Vagina (tissue), 2 donors: ENCODE data around the gene RALA. TPM values are rescaled to one million over a fixed set of nuclear protein-coding genes. Genes with fewer than 3 reads are reported as not detected.

Source experiments
- DNase-seq, 2 donors: peaks; one replicate each; pipeline ENCODE4 v3.0.0-alpha.2; 2017; ENCODE audit errors: extremely low spot score in 2 of 2
- H3K27ac ChIP-seq: fragments of 200-600 bp; sonication (generic); one replicate; pipeline ENCODE4 v1.5.1; 2019
- H3K27me3 ChIP-seq: fragments of 200-600 bp; sonication (generic); one replicate; pipeline ENCODE4 v1.5.1; 2019
- H3K36me3 ChIP-seq, 2 donors: fragments of 200-600 bp; sonication (generic); one replicate each; pipeline ENCODE4 v1.5.1; 2017 to 2019
- H3K4me1 ChIP-seq: fragments of 200-600 bp; sonication (generic); one replicate; pipeline ENCODE4 v1.5.1; 2019
- H3K4me3 ChIP-seq, 2 donors: fragments of 200-600 bp; sonication (generic); 1 replicate in 1 of 2; 2 replicates in 1 of 2; pipeline ENCODE4 v1.5.1; 2016 to 2019
- H3K9me3 ChIP-seq: fragments of 200-600 bp; sonication (generic); one replicate; pipeline ENCODE4 v1.5.1; 2019
- POLR2A ChIP-seq, 2 donors: fragments of 450-650 bp; IDR thresholded peaks; one replicate each; pipeline ENCODE4 v1.6.1; 2017; ENCODE audit warnings: antibody characterized with exemption in 2 of 2, mild to moderate bottlenecking in 2 of 2, moderate library complexity in 2 of 2
- POLR2AphosphoS5 ChIP-seq, 2 donors: sonication (generic); formaldehyde crosslinking; IDR thresholded peaks; one replicate each; pipeline ENCODE4 v1.9.0; 2017; ENCODE audit warnings: antibody characterized with exemption in 2 of 2, mild to moderate bottlenecking in 2 of 2, low read depth in 1 of 2; ENCODE audit not compliant: insufficient read depth in 1 of 2
- intact Hi-C: fragments of 100-400 bp; cut with DNase I; formaldehyde crosslinking; loops from one replicate; pipeline ENCODE4 v1.15.1; 2023
- total RNA-seq: library from RNA; depleted of rRNA; stranded (reverse); fragments of >200 nt; gene quantifications from one replicate; pipeline ENCODE4 v1.2.3, GENCODE V29; 2016
- TF ChIP-seq, protein P1 (sequence below), 3 experiments: fragments of 450-650 bp in 2 of 3; fragments of 200-600 bp in 1 of 3; sonication (generic) in 1 of 3; IDR thresholded peaks; one replicate each; pipeline ENCODE4 v1.5.1; 2017 to 2019; ENCODE audit warnings: antibody characterized with exemption in 3 of 3, mild to moderate bottlenecking in 2 of 3, moderate library complexity in 2 of 3

The RALA gene
- total RNA-seq, 1 donor from 2014 or later = 20.1 TPM

DNA sequence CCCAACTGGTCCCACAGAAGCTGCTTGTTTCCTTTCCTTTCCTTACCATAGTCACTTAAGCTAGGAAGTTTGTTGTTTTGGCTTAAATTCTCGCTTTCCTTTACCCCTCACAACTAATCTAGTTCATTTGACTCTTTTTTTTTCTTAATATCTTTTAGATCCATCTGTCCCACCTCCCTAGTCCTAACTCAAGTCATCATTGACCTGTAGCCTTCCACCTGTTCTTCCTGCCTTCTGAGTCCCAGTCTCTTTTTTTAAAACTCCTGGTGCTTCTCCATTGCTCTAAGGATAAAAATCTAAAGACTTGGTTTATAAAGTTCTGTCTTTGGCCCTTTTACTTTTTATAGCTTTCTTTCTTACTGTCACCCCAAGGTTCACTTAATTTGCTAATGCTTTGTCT lies 47.6 kb downstream of the RALA start:
- intact Hi-C loops = no loop called here
- Histone ChIP-seq H3K9me3 (no peaks in the 10 kb centered on the region), H3K4me1 (peaks cover 4% of the 10 kb centered on the region), H3K27ac (no peak overlapping the region), H3K27me3 (no peaks in the 10 kb centered on the region), H3K36me3 (no peaks in the 10 kb centered on the region), H3K4me3 (no peak overlapping the region)
- no peak for DNase-seq
- no peak for TF ChIP-seq POLR2AphosphoS5 (IDR thresholded peaks at IDR 0.05; ENCODE audit: insufficient read depth in 1 of 2, low read depth in 1 of 2)

DNA sequence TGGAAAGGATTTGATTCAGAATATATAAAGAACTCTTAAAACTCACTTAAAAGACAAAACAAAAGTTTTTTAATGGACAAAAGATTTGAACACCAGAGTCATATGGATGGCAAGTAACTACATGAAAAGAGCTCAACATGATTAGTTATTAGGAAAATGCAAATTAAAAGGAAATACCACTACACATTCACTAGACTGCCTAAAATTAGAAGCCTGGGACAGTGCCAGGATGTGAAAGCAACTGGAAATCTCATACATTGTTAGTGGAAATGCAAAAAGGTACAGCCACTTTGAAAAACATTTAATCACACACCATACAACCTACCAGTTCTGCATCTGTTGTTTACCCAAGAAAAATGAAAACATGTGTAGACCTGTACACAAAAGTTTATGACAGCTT lies 48.8 kb downstream of the RALA start:
- TF ChIP-seq, protein P1, sequence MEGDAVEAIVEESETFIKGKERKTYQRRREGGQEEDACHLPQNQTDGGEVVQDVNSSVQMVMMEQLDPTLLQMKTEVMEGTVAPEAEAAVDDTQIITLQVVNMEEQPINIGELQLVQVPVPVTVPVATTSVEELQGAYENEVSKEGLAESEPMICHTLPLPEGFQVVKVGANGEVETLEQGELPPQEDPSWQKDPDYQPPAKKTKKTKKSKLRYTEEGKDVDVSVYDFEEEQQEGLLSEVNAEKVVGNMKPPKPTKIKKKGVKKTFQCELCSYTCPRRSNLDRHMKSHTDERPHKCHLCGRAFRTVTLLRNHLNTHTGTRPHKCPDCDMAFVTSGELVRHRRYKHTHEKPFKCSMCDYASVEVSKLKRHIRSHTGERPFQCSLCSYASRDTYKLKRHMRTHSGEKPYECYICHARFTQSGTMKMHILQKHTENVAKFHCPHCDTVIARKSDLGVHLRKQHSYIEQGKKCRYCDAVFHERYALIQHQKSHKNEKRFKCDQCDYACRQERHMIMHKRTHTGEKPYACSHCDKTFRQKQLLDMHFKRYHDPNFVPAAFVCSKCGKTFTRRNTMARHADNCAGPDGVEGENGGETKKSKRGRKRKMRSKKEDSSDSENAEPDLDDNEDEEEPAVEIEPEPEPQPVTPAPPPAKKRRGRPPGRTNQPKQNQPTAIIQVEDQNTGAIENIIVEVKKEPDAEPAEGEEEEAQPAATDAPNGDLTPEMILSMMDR (IDR thresholded peaks at IDR 0.05) = no peak
- no peak for TF ChIP-seq POLR2A (IDR thresholded peaks at IDR 0.05)
- TF ChIP-seq POLR2AphosphoS5 (IDR thresholded peaks at IDR 0.05; ENCODE audit: insufficient read depth in 1 of 2, low read depth in 1 of 2) = no peak
- Histone ChIP-seq H3K9me3 (no peaks in the 10 kb centered on the region), H3K27ac (no peak overlapping the region), H3K4me3 (no peak overlapping the region), H3K27me3 (no peaks in the 10 kb centered on the region), H3K4me1 (peaks cover 4% of the 10 kb centered on the region), H3K36me3 (no peaks in the 10 kb centered on the region)
- no peak for DNase-seq
- intact Hi-C loops = no loop called here

DNA sequence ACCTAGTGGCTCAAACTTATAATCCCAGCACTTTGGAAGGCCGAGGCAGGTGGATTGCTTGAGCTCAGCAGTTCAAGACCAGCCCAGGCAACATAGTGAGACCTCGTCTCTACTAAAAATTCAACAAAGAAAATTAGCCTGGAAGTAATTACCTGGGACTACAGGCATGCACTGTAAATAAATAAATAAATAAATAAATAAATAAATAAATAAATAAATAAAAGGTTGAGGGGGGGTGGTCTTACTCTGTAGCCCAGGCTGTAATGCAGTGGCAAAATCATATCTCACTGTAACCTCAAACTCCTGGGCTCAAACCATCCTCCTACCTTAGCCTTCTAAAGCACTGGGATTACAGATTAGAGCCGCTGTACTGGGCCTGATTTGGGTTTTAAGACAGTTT lies 50.5 kb downstream of the RALA start:
- Histone ChIP-seq H3K36me3 (no peaks in the 10 kb centered on the region), H3K27ac (no peak overlapping the region), H3K4me1 (peaks cover 4% of the 10 kb centered on the region), H3K9me3 (no peaks in the 10 kb centered on the region), H3K4me3 (no peak overlapping the region), H3K27me3 (no peaks in the 10 kb centered on the region)
- TF ChIP-seq, protein P1 (IDR thresholded peaks at IDR 0.05) = no peak
- no peak for DNase-seq
- intact Hi-C loops = no loop called here

DNA sequence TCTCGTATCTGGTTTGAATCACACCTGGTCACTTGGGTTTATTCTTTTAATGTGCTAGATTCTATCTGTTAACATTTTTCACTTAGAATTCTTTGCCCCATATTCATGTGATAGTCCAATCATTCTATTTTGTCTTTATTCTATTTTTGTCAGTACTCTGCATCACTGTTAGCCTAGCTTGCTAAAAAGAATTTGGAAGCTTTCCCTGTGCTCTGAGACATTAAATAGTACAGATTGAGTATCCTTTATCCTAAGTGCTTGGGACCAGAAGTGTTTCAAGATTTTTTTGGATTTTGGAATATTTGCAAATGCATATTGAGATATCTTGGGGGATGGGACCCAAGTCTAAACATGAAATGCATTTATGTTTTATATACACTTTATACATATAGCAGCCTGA lies 51.0 kb downstream of the RALA start:
- Histone ChIP-seq H3K27me3 (no peaks in the 10 kb centered on the region), H3K36me3 (no peaks in the 10 kb centered on the region), H3K9me3 (no peaks in the 10 kb centered on the region), H3K4me1 (peaks cover 4% of the 10 kb centered on the region), H3K27ac (no peak overlapping the region), H3K4me3 (no peak overlapping the region)
- TF ChIP-seq POLR2AphosphoS5 (IDR thresholded peaks at IDR 0.05; ENCODE audit: insufficient read depth in 1 of 2, low read depth in 1 of 2) (no peak), POLR2A (IDR thresholded peaks at IDR 0.05) (no peak)
- TF ChIP-seq, protein P1 (IDR thresholded peaks at IDR 0.05) = no peak
- no peak for DNase-seq
- intact Hi-C loops = no loop called here

DNA sequence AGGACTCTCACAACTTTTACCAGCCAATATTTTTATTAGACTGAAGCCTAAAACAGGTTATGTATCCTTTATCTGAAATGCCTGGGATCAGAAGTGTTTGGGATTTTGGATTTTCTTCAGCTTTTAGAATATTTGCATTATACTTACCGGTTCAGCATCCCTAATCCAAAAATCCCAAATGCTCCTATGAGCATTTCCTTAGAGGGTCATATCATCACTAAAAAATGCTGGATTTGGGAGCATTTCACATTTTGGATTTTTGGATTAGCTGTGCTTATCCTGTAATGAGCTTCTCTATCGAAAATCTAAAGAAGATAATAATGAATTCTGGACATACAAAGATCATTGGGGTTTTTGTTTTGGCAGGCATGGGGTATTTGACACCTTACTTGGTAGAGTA lies 53.0 kb downstream of the RALA start:
- TF ChIP-seq, protein P1 (IDR thresholded peaks at IDR 0.05) = no peak
- TF ChIP-seq POLR2AphosphoS5 (IDR thresholded peaks at IDR 0.05; ENCODE audit: insufficient read depth in 1 of 2, low read depth in 1 of 2) = no peak
- no peak for TF ChIP-seq POLR2A (IDR thresholded peaks at IDR 0.05)
- Histone ChIP-seq H3K9me3 (no peaks in the 10 kb centered on the region), H3K36me3 (no peaks in the 10 kb centered on the region), H3K27ac (no peak overlapping the region), H3K27me3 (no peaks in the 10 kb centered on the region), H3K4me1 (peaks cover 12% of the 10 kb centered on the region), H3K4me3 (no peak overlapping the region)
- intact Hi-C loops = no loop called here
- DNase-seq = no peak
